IMR-90 (cell line): Measurements from ENCODE around the gene MECR.

Experiments used
- BHLHE40 ChIP-seq: fragments of 150-350 bp; IDR thresholded peaks from 2 replicates; pipeline ENCODE4 v1.6.1; 2016; ENCODE audit warnings: mild to moderate bottlenecking, low read depth, low read length
- CEBPB ChIP-seq: IDR thresholded peaks from 2 replicates; pipeline ENCODE4 v1.6.1; 2012; ENCODE audit warnings: low read depth, low read length, improper control_type of control experiment
- CHD1 ChIP-seq: IDR thresholded peaks from 2 replicates; pipeline ENCODE4 v1.6.1; 2012; ENCODE audit warnings: low read depth, low read length, improper control_type of control experiment
- MAFK ChIP-seq: IDR thresholded peaks from 2 replicates; pipeline ENCODE4 v1.6.1; 2012; ENCODE audit warnings: low read depth, low read length, improper control_type of control experiment
- MXI1 ChIP-seq: IDR thresholded peaks from 2 replicates; pipeline ENCODE4 v1.6.1; 2012; ENCODE audit warnings: low read depth, mild to moderate bottlenecking, low read length, moderate library complexity, borderline replicate concordance
- NFE2L2 ChIP-seq: fragments of 150-350 bp; IDR thresholded peaks from 2 replicates; pipeline ENCODE4 v1.6.1; 2016; ENCODE audit warnings: low read depth, mild to moderate bottlenecking, low read length
- POLR2A ChIP-seq: IDR thresholded peaks from 2 replicates; pipeline ENCODE4 v1.6.1; 2012; ENCODE audit warnings: mild to moderate bottlenecking, low read depth, low read length
- RAD21 ChIP-seq: IDR thresholded peaks from 2 replicates; pipeline ENCODE4 v1.6.1; 2012; ENCODE audit warnings: low read length, improper control_type of control experiment
- RFX5 ChIP-seq: IDR thresholded peaks from 2 replicates; pipeline ENCODE4 v1.8.0; 2012; ENCODE audit warnings: low read depth, mild to moderate bottlenecking, low read length, moderate library complexity
- SMC3 ChIP-seq: fragments of 150-350 bp; IDR thresholded peaks from 2 replicates; pipeline ENCODE4 v1.6.1; 2016; ENCODE audit warnings: low read depth, mild to moderate bottlenecking, antibody characterized with exemption, low read length, moderate library complexity
- USF2 ChIP-seq: fragments of 150-350 bp; IDR thresholded peaks from 2 replicates; pipeline ENCODE4 v1.6.1; 2017; ENCODE audit warnings: mild to moderate bottlenecking, antibody characterized with exemption, low read length, low read depth
- TF ChIP-seq, protein P1 (sequence below): conservative IDR thresholded peaks from 2 replicates; pipeline ENCODE4 v1.5.1; 2012; ENCODE audit warnings: mild to moderate bottlenecking, low read depth, low read length, improper control_type of control experiment

DNA sequence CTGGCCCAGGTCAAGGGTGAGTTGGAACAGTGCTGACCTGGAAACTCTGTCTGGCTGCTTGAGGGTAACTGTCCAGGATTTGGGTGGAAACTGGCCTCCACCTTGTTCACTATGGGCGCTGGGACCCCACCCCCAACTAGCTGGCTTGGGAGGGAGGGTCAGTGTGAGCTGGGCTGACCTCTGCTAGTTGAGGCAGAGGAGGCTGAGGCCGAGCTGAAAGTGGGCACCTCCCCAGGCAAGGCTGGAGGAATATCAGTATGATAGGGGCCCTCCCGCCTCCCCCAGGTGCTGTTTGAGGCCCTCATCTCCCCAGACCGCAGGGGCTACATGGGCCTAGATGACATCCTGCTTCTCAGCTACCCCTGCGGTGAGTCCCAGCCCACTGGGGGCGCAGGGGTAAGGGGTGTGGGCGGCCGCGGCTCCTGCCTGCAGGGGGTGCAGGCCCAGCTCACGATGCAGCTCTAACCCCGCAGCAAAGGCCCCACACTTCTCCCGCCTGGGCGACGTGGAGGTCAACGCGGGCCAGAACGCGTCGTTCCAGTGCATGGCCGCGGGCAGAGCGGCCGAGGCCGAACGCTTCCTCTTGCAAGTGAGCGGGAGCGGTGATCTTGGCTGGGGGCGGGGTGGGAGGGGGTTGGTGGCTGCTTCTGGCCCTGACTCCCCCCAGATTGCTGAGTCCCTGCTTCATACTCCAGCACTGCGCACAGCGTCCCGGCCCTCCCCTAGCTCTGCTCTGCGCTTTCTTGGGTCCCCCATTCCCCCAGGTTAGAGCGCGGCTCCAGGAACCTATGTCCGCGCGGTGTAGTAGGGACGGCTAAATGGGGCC lies 28.5 kb upstream of the MECR start:
- no peak for TF ChIP-seq BHLHE40
- no peak for TF ChIP-seq POLR2A
- TF ChIP-seq, protein P1, sequence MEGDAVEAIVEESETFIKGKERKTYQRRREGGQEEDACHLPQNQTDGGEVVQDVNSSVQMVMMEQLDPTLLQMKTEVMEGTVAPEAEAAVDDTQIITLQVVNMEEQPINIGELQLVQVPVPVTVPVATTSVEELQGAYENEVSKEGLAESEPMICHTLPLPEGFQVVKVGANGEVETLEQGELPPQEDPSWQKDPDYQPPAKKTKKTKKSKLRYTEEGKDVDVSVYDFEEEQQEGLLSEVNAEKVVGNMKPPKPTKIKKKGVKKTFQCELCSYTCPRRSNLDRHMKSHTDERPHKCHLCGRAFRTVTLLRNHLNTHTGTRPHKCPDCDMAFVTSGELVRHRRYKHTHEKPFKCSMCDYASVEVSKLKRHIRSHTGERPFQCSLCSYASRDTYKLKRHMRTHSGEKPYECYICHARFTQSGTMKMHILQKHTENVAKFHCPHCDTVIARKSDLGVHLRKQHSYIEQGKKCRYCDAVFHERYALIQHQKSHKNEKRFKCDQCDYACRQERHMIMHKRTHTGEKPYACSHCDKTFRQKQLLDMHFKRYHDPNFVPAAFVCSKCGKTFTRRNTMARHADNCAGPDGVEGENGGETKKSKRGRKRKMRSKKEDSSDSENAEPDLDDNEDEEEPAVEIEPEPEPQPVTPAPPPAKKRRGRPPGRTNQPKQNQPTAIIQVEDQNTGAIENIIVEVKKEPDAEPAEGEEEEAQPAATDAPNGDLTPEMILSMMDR: no peak
- TF ChIP-seq RFX5: no peak
- no peak for TF ChIP-seq USF2
- TF ChIP-seq SMC3: no peak
- TF ChIP-seq RAD21: no peak
- TF ChIP-seq CHD1: no peak
- no peak for TF ChIP-seq MXI1
- TF ChIP-seq NFE2L2: no peak
- no peak for TF ChIP-seq MAFK
- TF ChIP-seq CEBPB: no peak
